Suppressor macrophage treated with lipopolysaccharide for 1 hour (primary cell): ENCODE results near the gene USP11.

Source experiments
- DNase-seq, 3 donors: peaks; one replicate each; pipeline ENCODE4 v3.0.0-alpha.2; 2020 to 2022

Gene USP11

DNA sequence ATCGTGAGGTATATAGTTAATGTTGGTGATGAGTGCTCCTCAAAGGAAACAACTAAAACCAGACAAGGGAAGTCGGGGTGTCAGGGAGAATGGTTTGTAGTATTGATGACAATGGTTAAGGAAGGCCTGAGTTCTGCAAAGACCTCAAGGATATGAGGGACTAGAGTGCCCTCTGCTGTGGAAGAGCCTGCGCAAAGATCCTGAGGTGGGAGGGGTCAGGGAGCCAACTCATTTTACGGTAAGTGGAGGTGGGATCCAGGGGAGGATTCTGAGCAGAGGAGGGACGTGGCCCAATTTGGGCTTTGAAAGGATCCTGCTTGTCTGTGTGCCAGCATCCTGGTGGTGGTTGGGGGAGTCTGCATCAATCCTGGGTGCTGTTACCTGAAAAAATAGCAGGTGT lies 27.8 kb upstream of the USP11 start:
- no peak for DNase-seq

DNA sequence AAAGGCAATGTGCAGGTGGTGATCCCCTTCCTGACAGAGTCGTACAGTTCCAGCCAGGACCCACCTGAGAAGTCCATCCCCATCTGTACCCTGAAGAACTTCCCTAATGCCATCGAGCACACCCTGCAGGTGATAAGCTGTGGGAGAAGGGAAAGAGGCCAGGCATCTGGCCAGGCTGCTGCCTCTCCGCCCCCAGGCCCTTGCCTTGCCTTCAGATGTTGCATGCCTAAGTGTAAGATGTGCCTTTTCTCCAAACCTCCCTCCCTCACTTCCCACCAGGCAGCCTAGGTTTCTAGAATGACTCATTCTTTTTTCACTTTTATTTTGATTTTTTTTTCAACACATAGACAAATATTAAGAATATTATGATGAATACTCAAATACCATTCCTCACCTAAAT lies 26.5 kb upstream of the USP11 start:
- no peak for DNase-seq

DNA sequence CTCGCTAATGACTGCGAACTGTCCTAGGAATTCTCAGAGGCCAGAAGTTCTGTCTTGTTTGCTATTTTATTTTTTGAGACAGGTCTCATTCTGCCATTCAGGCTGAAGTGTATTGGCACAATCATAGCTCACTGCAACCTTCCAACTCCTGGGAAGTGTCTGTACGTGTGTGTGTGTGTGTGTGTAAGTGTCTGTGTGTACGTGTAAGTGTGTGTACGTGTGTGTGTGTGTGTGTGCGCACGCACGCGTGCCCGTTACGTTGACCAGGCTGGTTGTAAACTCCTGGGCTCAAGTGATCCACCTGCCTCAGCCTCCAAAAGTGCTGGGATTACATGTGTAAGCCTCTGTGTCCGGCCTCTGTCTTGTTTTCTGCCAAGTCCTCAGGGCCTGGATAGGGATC lies 24.7 kb upstream of the USP11 start:
- no peak for DNase-seq

DNA sequence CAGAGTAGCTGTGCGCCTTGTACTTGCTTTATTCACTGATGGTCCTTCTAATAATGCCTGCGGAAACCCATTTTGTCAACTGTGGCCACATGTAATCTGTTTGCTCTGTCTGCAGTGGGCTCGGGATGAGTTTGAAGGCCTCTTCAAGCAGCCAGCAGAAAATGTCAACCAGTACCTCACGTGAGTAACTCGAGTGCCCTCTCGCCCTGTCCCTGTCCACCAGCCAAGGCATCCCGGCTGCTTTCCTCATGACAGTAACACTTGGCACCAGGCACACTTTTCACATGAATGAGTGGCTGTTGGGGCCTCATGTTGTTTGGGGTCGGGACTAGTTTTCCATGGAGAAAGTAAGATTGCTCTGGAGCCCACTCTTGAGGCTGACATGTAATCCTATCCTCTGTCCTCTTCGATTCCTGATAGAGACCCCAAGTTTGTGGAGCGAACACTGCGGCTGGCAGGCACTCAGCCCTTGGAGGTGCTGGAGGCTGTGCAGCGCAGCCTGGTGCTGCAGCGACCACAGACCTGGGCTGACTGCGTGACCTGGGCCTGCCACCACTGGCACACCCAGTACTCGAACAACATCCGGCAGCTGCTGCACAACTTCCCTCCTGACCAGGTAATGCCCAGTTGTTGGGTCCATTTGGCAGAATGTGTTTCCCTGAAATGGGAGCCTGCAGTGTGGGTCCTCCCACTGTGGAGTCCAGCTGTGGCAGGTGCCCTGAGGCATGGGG lies 23.1 kb upstream of the USP11 start:
- no peak for DNase-seq

DNA sequence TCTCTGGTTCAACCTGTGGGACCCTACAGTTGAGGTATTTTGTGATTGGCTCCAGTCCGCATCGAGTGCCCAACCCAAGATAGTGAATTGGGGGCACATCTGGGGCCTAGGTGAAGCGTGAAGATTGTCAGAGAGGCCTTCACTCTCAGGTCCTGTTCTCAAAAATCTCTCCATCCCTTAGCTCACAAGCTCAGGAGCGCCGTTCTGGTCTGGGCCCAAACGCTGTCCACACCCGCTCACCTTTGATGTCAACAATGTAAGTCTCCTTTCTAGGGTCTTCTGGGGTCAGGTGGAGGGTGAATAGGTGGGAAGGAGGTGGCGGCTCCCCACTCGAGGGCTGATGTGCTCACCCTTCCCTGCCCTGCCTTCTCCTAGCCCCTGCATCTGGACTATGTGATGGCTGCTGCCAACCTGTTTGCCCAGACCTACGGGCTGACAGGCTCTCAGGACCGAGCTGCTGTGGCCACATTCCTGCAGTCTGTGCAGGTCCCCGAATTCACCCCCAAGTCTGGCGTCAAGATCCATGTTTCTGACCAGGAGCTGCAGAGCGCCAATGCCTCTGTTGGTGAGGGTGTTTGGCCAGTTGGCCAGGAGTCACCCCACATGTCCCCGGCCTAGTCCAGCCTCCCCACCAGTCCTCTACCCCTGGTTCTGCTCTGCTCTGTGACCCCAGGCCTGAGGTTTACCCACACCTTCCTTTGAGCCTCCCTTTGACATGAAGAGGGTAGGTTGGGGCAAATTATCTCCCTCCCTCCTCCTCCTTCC lies 22.0 kb upstream of the USP11 start:
- no peak for DNase-seq

DNA sequence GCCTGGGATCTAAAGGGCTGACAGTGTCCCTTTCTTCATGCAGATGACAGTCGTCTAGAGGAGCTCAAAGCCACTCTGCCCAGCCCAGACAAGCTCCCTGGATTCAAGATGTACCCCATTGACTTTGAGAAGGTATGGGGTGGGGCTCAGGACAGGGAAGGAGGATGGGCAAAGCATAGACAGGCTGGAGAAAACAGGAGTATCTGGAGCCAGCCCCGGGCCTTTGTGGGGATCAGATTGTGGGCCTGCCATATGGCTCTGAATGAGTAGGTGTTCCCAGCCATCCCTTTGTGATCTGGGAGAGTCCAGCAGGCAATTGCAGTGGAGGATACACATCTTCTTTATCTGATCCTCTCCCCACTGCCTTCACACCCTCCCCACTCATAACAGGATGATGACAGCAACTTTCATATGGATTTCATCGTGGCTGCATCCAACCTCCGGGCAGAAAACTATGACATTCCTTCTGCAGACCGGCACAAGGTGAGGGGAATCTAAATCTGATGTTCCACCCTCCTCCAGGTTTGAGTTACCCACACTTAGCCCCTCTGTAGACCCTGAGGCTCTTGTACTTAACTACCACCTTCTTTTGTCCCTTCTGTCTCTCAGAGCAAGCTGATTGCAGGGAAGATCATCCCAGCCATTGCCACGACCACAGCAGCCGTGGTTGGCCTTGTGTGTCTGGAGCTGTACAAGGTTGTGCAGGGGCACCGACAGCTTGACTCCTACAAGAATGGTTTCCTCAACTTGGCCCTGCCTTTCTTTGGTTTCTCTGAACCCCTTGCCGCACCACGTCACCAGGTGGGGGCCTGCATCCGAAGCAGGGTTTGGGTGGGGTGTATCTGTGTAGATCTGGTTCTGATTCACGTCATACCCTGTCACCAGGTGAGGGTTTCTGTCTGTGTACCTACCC lies 20.2 kb upstream of the USP11 start:
- DNase-seq, result no peak

DNA sequence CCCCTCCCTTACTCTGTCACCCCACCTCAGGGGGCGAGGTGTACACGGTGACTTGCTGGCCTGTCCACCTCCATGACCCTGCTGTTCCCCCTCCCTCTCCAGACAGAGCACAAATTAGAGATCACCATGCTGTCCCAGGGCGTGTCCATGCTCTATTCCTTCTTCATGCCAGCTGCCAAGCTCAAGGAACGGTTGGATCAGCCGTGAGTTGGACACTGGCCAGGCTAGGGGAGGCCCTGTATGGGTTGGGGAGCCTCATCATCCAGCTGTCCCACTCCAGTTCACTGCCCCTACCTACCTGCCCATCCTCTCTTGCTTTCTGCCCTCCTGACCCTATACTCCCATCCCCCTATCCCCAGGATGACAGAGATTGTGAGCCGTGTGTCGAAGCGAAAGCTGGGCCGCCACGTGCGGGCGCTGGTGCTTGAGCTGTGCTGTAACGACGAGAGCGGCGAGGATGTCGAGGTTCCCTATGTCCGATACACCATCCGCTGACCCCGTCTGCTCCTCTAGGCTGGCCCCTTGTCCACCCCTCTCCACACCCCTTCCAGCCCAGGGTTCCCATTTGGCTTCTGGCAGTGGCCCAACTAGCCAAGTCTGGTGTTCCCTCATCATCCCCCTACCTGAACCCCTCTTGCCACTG lies 18.3 kb upstream of the USP11 start:
- DNase-seq, result no peak

DNA sequence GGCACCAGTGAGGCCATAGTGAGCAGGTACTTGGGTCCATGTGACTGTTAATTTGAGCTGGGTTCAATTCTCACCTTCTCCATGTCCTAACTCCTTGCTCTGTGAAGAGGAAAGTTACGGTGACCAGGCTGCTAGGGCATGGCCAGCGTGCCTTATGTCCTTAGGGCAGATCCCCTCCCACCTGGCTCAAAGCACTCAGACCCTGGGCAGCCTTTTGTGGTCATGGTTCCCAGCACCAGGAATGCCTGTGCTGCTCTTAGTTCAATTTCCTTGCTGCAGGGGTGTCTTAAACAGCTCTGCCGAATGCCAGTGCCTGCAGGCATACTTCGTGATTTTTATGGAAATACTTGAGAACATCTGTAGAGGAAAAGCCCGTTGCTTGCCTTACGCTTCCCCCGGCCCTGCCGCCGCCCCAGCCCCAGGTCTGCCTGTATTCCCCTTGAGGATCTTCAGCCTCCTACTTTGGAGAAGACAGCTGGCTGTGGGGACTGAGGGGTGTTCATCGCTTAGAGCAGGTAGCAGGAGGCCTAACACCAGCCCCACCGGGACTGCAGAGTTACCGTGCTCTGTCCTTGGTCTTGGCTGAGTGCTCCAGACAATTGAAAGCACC lies 17.4 kb upstream of the USP11 start:
- DNase-seq, result no peak

DNA sequence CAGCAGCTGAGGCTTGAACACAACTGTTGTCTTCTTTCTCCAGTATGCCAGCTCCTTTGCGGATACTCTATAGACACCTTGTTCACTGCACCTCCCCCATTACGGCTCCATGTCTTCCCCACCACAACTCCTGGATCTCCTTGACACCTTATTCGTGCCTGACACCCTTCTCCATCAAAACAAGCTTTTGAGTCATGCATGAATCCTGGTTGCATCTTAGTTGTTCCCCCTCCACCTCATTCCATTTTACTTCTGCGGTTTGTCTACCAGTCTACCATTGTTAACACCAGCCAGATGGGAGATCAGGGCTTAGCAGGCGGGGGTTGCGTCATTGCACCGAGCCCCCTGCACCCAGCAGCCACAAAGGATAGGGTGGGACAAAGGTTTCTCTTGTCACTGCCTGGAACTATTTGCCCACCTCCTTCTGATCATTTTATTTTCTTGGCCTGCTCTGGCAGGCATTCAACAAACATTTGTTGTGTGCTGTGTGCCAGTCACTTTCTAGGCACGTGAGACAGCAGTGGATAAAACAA lies 16.4 kb upstream of the USP11 start:
- no peak for DNase-seq

DNA sequence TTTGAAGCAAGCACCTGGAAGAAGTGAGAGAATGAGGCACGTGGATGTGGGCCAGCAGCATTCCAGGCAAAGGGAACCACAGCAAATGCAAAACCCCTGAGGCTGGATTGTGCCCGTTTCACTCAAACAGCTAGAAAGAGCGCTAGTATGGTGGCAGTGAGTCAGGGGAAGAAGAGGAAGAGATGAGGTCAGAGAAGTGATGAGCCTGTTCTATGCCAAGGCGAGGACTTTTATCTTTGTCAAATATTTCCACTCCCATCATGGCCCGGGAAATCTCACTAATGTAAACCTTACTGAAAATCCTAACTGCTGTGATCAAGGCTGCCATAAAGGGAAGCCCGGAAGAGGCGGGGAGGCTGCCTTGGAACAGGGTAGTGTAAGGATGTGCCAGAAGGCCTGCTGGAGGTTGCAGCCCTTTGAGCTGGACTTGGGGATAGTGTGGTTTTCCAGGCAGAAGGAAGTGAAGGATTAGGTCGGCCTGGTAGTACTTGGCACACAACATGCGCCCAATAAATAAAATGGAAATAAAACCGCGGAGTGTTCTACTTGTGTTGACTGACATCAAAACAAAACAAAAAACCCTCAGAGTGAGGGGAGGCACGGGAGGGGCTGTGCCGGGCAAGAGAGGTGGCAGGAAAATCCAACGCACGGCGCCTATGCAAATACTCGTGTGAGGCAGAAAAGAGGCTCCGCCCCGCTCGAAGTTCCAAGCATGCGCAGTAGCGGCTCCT lies 15.5 kb upstream of the USP11 start:
- peak; percentile 66 to 76 (median 67) for DNase-seq

DNA sequence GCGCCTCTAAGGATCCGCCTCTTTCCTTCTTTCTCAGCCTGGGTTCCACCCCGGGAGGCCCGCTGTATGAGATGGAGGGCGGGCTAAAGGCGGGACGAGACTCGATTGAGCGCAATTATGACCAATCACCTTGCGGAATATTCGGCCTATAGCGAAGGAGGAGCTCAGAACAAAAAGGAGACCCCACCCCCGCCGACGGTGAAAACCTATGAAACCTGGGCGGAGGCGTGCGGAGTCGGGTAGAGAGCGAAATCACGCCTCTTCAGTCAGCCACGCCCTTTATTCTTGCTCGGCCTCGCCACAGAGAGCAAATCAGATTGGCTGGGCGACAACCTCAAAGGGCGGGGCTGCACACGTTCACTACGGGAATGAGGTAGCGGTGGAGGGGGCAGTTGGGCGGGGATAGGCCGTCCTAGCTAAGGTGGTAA lies 14.9 kb upstream of the USP11 start:
- peak; percentile 95 to 97 (median 96) for DNase-seq

DNA sequence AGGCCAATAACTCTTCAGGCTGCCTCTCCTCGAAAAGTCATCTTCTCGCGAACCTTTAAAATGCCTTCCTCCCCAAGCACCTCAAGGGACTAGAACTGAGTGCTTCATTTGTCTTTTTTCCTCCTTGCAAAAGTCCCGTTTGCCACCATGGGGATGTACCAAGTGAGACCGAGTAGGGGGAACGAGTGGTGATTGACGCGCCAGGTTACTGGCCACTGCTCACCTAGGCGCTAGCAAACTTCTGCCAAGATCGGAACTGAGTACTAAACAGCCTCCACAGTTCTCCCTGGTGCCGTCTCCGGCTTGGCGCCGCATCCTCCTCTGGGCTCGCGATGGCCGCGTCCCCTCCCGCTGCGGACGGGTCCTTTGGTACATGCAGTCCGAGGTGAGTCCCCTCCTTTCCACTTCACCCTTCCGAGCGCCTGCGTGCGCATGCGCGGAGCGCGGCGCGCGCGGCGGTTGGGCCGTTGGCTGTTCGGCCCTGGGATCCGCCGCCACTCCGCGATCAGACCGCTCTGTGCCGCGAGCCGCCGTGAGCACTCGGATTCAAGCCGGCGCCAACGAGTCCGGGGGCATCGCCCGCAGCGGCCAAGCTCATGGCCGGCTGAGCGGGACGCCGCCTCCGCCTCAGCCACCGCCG lies 14.4 kb upstream of the USP11 start, which contains the start of gene CDK16:
Gene CDK16, plus strand, starts transcription at position 402 of the 640 bp plus-strand sequence. CDS start 4,877 bp downstream, outside the sequence.
- DNase-seq, result peak; percentile 78 to 85 (median 80)

DNA sequence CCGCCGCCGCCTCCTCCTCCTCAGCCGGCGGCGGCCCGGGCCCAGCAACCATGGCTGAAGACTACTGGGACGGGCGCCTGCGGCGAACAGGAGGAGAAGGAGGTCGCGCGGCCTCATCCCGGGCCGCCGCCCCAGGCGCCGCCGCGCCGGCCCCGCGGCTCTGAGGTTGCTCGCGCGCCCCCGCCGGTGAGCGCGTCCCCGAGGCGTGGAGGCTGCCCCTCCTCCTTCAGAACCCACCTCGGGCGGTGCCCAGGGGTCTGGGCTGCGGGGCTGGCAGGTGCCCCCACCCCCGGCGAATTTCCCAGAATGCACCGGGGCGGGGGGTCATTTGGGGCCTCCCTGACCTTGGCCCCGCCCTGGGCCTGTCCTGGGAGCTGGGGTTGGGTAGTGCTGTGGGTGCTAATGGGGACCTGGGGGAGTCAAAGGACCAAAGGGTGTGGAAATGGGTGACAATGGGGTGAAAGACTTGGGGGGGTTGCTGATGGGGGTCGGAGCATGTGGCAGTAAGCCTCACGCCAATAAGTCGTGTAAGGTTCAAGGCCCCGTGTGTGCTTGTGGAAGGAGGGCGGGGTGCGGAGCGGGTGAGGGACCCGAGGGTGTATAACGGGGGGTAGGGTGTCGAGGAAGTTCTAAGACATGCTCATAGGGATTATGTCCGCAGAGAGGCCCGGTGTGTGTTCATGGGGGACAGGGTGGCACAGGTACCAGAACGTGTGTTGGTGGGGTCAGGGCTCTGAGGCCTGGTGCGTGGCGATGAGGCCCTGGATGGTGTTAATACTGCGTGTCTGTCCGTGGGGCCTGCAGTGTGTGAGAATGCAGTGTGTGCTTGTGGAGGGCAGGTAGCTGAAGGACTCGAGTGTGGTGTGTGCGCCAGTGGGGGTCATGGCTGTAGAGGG lies 13.6 kb upstream of the USP11 start:
- DNase-seq, result peak; percentile 55 to 82 (median 58)

DNA sequence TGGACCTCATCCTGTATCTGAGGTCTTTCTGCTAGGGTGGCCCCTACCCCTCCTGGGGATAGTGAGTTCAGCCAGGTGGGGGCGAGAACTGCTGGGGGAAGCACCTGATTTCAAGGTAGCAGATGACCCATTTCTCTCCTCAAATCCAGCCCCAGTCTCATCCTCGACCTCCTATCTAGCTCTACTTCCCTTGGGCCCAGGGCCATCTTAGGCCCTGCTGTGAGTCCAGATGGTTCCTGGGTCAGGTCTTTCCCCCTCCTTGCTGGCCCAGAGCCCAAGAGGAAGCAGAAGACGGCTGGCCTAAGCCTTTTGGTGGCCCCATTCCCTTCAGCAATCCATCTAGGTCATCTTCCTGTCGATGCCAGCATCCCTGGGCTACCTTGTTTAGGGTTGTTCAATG lies 11.1 kb upstream of the USP11 start:
- no peak for DNase-seq

DNA sequence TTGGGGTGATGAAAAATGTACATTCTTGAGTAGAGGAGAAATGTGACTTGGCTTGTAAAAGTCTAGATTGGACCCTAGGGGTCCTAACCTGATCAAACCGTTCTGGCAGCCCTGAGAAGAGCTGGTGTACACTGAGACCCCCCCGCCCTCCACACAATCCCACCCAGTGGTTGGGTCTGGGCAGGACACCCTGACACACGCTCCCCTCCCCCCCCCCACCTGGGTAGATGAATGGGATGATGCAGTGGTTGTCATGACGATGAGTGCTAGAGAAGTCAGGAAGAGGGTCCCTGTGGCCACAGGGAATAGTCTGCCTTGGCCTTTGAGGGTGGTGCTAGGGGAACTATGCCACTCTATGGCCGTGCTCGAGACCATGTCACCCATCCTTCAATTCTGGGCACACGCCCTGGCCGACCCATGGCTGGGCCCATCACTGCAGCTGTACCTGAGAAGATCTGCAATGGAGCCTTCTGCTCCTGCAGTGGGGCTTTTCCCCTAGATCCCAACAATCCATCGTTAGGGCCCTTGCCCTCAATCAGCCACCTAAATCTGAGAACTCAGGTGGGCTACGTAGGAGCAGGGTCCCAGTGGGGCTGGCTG lies 10.0 kb upstream of the USP11 start:
- DNase-seq, result no peak

DNA sequence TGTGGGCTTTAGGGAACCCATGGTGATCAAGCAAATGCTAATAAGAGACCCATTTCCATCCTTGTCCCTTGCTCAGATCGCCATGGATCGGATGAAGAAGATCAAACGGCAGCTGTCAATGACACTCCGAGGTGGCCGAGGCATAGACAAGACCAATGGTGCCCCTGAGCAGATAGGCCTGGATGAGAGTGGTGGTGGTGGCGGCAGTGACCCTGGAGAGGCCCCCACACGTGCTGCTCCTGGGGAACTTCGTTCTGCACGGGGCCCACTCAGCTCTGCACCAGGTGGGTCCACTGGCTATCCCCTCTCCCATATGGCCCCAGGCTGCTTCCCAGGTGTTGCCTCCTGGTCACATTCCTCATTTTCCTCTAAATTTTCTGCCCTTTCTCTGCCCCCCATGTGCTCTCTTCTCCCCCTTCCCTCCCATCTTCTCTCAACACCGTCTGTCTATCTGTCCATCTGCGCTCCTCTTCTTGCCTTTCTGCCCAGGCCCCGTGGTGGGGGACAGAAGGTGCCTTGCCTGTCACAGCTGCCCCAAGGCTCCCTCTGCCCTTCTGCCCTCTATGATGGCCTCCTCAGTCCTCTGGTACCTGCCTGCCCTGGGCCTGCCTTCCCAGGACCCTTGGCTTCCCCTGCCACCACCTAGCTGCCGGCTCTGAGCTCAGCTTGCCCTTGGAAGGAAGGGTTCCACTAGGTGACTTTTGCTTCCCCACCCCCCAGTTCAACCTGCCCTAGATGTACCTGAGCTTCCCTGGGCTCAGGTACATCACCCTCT lies 9.1 kb upstream of the USP11 start:
- DNase-seq, result no peak

DNA sequence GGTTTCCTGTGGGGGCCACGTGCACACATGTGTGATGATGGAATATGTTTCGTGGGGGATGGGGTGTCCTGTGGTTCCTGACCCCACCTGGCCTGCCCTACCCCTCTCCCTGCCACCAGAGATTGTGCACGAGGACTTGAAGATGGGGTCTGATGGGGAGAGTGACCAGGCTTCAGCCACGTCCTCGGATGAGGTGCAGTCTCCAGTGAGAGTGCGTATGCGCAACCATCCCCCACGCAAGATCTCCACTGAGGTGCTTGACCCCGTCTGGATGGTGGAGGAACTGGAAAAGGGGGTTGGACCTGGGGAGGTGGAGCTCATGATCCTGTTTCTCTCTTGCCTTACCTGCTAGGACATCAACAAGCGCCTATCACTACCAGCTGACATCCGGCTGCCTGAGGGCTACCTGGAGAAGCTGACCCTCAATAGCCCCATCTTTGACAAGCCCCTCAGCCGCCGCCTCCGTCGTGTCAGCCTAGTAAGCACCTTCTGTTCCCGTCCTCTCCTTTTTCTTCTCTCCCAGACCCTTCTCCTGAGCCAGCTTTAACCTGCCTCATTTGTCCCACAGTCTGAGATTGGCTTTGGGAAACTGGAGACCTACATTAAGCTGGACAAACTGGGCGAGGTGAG lies 8.4 kb upstream of the USP11 start:
- DNase-seq, result no peak

DNA sequence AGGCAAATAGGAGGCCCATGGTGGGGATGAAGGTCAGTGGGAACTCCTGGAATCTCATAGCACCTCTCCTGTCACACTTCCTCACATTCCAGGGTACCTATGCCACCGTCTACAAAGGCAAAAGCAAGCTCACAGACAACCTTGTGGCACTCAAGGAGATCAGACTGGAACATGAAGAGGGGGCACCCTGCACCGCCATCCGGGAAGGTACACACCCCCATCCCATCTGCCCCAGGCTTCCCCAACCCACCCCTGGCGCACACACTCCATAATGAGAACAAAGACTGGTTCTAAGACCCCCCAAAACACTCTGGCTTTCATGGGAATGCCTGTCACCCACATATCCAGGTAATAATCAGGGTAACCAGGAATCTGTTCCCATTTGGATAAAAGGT lies 7.9 kb upstream of the USP11 start:
- DNase-seq, result no peak
